WTC11 (cell line): ENCODE data around the gene CCDC181. TPM values are rescaled to one million over a fixed set of nuclear protein-coding genes. Genes with fewer than 3 reads are reported as not detected.

Source experiments
- ATAC-seq: fragments of 200-7000 bp; cut with Tn5 transposase; 2 replicates; pipeline ENCODE4 v1.10.0; 2021; ENCODE audit warnings: mild to moderate bottlenecking, moderate library complexity
- CTCF ChIA-PET: fragments of 300-600 bp; sonication (Branson Sonifier 250); formaldehyde crosslinking; loops from one replicate; lab custom pipeline; 2021; ENCODE audit warnings: antibody characterized with exemption; lab: Charles Lee
- POLR2A ChIA-PET: fragments of 350-600 bp; sonication (Branson Sonifier 250); formaldehyde crosslinking; loops from one replicate; lab custom pipeline; 2021; ENCODE audit warnings: antibody characterized with exemption; lab: Charles Lee
- DNase-seq: peaks from one replicate; pipeline ENCODE4 v3.0.0; 2021; ENCODE audit warnings: low spot score
- H3K27ac Mint-ChIP-seq: 2 replicates; pipeline ENCODE4 v1.8.0; 2021; ENCODE audit warnings: mixed read lengths
- H3K27me3 Mint-ChIP-seq: 2 replicates; pipeline ENCODE4 v1.8.0; 2021; ENCODE audit warnings: low read depth, mild to moderate bottlenecking, moderate library complexity, mixed read lengths
- H3K36me3 Mint-ChIP-seq: 2 replicates; pipeline ENCODE4 v1.8.0; 2021; ENCODE audit warnings: mixed read lengths
- H3K4me1 Mint-ChIP-seq: 2 replicates; pipeline ENCODE4 v1.8.0; 2022; ENCODE audit warnings: mixed read lengths
- H3K4me3 Mint-ChIP-seq: 2 replicates; pipeline ENCODE4 v1.8.0; 2021; ENCODE audit warnings: mild to moderate bottlenecking, moderate library complexity, mixed read lengths
- H3K9me3 Mint-ChIP-seq: 2 replicates; pipeline ENCODE4 v1.8.0; 2021; ENCODE audit warnings: mixed read lengths
- AR ChIP-seq: fragments of 250-450 bp; sonication (Bioruptor Pico); IDR thresholded peaks from 2 replicates; pipeline ENCODE4 v1.9.0; 2021; ENCODE audit warnings: mild to moderate bottlenecking
- ATF6 ChIP-seq: sonication (generic); formaldehyde crosslinking; IDR thresholded peaks from 2 replicates; pipeline ENCODE4 v1.8.1; 2023; ENCODE audit warnings: mild to moderate bottlenecking, missing genetic modification reagents
- CTCF ChIP-seq: fragments of 200-600 bp; IDR thresholded peaks from 2 replicates; pipeline ENCODE4 v1.8.0; 2022; ENCODE audit warnings: antibody characterized with exemption
- FOXK1 ChIP-seq: sonication (generic); formaldehyde crosslinking; IDR thresholded peaks from 2 replicates; pipeline ENCODE4 v1.8.0; 2022; ENCODE audit warnings: mild to moderate bottlenecking, moderate library complexity, missing genetic modification reagents
- GTF2I ChIP-seq: fragments of 250-450 bp; sonication (Bioruptor Pico); conservative IDR thresholded peaks from 2 replicates; pipeline ENCODE4 v1.4.0; 2021; ENCODE audit warnings: mild to moderate bottlenecking
- MAX ChIP-seq: sonication (generic); formaldehyde crosslinking; IDR thresholded peaks from 2 replicates; pipeline ENCODE4 v1.8.0; 2022; ENCODE audit warnings: mild to moderate bottlenecking, missing genetic modification reagents
- NR3C1 ChIP-seq: sonication (generic); formaldehyde crosslinking; conservative IDR thresholded peaks from 2 replicates; pipeline ENCODE4 v1.8.1; 2023; ENCODE audit warnings: low read depth, mild to moderate bottlenecking, missing genetic modification reagents
- OVOL2 ChIP-seq: fragments of 250-450 bp; sonication (Bioruptor Pico); IDR thresholded peaks from 2 replicates; pipeline ENCODE4 v1.9.0; 2021; ENCODE audit warnings: mild to moderate bottlenecking, borderline replicate concordance
- PREB ChIP-seq: sonication (generic); formaldehyde crosslinking; IDR thresholded peaks from 2 replicates; pipeline ENCODE4 v1.8.1; 2022; ENCODE audit warnings: mild to moderate bottlenecking, missing genetic modification reagents, moderate library complexity, borderline replicate concordance
- SOX15 ChIP-seq: fragments of 250-450 bp; sonication (Bioruptor Pico); IDR thresholded peaks from 2 replicates; pipeline ENCODE4 v1.9.0; 2021; ENCODE audit warnings: mild to moderate bottlenecking
- USF2 ChIP-seq: sonication (generic); formaldehyde crosslinking; IDR thresholded peaks from 2 replicates; pipeline ENCODE4 v1.8.1; 2023; ENCODE audit warnings: mild to moderate bottlenecking, missing genetic modification reagents, moderate library complexity
- ZNF138 ChIP-seq: sonication (generic); formaldehyde crosslinking; conservative IDR thresholded peaks from 2 replicates; pipeline ENCODE4 v1.8.1; 2022; ENCODE audit warnings: mild to moderate bottlenecking, moderate library complexity, missing genetic modification reagents
- ZNF219 ChIP-seq: sonication (generic); formaldehyde crosslinking; IDR thresholded peaks from 2 replicates; pipeline ENCODE4 v1.8.0; 2023; ENCODE audit warnings: missing genetic modification reagents, mild to moderate bottlenecking, borderline replicate concordance
- ZNF416 ChIP-seq: fragments of 250-450 bp; sonication (Bioruptor Pico); IDR thresholded peaks from 2 replicates; pipeline ENCODE4 v1.9.0; 2021; ENCODE audit warnings: mild to moderate bottlenecking, inconsistent platforms
- ZNF512 ChIP-seq: sonication (generic); formaldehyde crosslinking; IDR thresholded peaks from 2 replicates; pipeline ENCODE4 v1.8.1; 2022; ENCODE audit warnings: missing genetic modification reagents, borderline replicate concordance
- ZNF532 ChIP-seq: fragments of 250-450 bp; sonication (Bioruptor Pico); IDR thresholded peaks from 2 replicates; pipeline ENCODE4 v1.9.0; 2021; ENCODE audit warnings: mild to moderate bottlenecking, borderline replicate concordance
- total RNA-seq: library from RNA; stranded (reverse); gene quantifications from 3 replicates; pipeline ENCODE4 v1.2.3, GENCODE V29; 2021

Gene CCDC181
- total RNA-seq, 1 experiment from 2014 or later: 1.5 TPM

GRCh38 chr1:169452921-169453320, 25.6 kb upstream of the CCDC181 start:
- ATAC-seq (no peak), DNase-seq (no peak)
- H3K9me3 Mint-ChIP-seq: peaks cover 13% of the 10 kb centered on the region
- peaks cover 7% of the 10 kb centered on the region for H3K36me3 Mint-ChIP-seq
- ChIA-PET POLR2A (no interaction called here), CTCF (no interaction called here)
- no peak overlapping the region for H3K27ac Mint-ChIP-seq
- no peak overlapping the region for H3K4me3 Mint-ChIP-seq
- TF ChIP-seq ZNF416 (no peak), NR3C1 (CRISPR knock-in tag) (no peak), ZNF219 (CRISPR knock-in tag) (no peak), SOX15 (CRISPR knock-in tag) (no peak), ATF6 (no peak), CTCF (no peak), GTF2I (CRISPR knock-in tag) (no peak), ZNF532 (CRISPR knock-in tag) (no peak), ZNF512 (CRISPR knock-in tag) (no peak), MAX (CRISPR knock-in tag) (no peak), OVOL2 (CRISPR knock-in tag) (no peak), PREB (CRISPR knock-in tag) (no peak)
- TF ChIP-seq, all 79 proteins: peak for 0
- peaks cover 7% of the 10 kb centered on the region for H3K4me1 Mint-ChIP-seq
- H3K27me3 Mint-ChIP-seq: no peaks in the 10 kb centered on the region; the same call in 1 of the 2 replicates

- no peak for ATAC-seq
Measured at GRCh38 chr1:169451218-169451824, 24.0 kb upstream of the CCDC181 start.

More at GRCh38 chr1:169451218-169451824, 24.0 kb upstream of the CCDC181 start:
- Mint-ChIP-seq H3K9me3 (no peaks in the 10 kb centered on the region; the same call in 1 of the 2 replicates), H3K36me3 (no peaks in the 10 kb centered on the region), H3K27me3 (no peaks in the 10 kb centered on the region; the same call in 1 of the 2 replicates), H3K27ac (no peak overlapping the region), H3K4me3 (no peak overlapping the region), H3K4me1 (peaks cover 7% of the 10 kb centered on the region)
- no peak for TF ChIP-seq AR (CRISPR knock-in tag)
- TF ChIP-seq USF2 (CRISPR knock-in tag): no peak
- TF ChIP-seq ZNF138 (CRISPR knock-in tag): no peak
- no peak for TF ChIP-seq FOXK1 (CRISPR knock-in tag)
- POLR2A ChIA-PET: interaction anchor here (0.6 kb wide), 1 partner anchor 243 kb away, joined by 3 read pairs; no protein-coding TSS in a partner anchor
- no peak for DNase-seq
- CTCF ChIA-PET: no interaction called here
